GM18508 (cell line): ENCODE measurements around the gene IFNAR2.

Experiments
- ATAC-seq: cut with Tn5 transposase; IDR thresholded peaks from one replicate; pipeline ENCODE4 v1.9.1; 2021; ENCODE audit warnings: moderate number of reproducible peaks; ENCODE audit not compliant: insufficient read depth, unreplicated experiment

Gene IFNAR2

DNA sequence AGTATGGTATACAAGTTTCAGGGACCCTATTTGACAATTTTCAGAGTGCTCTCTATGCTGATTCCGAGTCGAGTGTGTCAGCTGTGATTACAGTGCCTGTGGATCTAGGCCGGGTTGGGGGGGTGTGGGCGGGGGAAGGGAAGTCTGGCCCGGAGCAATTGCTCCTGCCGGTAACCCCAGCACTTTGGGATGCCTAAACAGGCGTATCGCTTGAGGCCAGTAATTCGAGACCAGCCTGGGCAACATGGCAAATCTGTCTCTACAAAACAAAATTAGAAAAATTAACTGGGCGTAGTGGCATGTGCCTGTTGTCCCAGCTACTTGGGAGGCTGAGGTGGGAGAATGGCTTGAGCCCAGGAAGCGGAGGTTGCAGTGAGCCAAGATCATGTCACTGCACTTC, 34.8 kb downstream of the IFNAR2 start:
- no peak for ATAC-seq

DNA sequence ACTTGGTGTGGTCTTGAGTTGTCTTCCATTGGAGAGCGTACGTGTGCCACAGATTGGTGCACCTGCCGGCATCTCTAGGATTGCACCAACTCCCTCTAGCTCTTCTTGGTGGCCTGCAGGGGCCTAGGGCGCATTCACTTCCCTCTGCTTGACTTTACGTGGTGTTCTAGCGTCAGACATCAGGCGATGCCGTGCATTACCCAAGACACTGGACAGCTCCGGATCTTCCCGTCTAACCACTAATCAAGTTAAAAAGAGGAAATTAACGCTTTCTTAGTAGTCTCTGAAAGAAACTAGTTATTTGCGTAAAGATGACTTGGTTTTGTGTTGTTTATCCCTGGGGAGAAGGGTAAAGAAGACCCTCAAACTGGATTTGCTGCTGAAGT, 35.9 kb downstream of the IFNAR2 start:
- no peak for ATAC-seq

DNA sequence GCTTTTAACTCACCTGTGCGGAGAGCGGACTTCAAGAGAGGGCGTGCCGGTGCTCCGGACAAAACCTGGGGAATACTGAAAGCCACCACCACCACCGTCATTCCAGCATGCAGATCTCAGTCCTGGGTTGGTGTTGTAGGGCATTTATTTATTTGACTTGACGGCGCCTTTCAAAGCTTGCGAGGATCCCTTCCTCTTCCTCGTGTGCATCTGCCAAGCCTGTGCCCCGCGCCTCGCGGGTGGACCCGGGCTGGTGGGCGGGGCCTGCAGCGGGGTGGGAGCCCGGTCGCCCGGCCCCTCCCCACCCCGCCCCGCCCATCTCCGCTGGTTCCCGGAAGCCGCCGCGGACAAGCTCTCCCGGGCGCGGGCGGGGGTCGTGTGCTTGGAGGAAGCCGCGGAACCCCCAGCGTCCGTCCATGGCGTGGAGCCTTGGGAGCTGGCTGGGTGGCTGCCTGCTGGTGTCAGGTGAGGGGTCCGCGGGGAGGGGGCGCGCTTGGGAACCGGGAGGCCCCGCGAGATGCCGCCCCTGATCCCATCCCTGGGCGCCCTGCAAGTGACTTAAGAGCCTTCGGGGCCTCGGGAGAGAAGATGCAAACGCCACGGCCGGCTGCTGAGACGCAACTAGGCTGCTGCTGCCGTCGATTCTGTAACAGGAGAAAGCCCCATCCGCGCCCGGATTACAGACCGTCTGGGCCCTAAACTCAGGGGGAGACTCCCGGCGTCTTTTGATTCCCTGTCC, 36.5 kb downstream of the IFNAR2 start, which contains the start of gene IL10RB:
TSS of gene IL10RB (plus strand) at position 318 of the 739 bp plus-strand sequence. CDS start at position 417, 99 bp downstream.
- no peak for ATAC-seq

DNA sequence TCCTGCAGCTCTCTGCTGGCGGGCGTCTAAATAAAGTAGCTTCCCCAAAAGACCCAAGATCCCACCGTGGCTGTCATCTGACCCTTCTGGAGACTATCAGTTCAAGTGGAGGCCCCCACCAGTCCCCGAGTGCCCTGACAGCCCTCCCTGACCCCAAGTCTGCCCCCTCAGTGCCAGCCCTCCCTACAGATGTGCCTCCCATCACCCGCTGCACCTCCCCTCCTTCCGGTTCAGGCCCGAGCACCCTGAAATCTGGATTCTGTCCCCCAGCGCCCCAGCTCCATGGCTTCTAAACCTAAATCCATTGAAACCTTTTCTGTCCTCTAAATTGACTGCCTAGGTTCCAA, 37.0 kb downstream of the IFNAR2 start:
- ATAC-seq = no peak

DNA sequence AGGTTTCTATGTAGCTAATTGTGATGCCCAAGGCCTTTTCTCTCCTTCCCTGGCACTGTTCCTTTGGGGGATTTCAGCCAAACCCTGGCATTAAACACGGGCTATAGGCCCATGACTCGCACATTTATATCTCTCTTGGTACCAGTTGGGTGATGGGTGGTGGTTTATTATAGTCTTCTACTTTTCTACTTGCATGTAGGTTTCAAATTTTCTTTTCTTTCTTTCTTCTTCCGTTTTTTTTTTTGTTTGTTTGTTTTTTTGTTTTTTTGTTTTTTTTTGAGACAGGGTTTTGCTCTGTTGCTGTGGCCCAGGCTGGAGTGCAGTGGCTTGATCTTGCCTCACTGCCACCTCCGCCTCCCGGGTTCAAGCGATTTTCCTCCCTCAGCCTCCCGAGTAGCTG, 37.5 kb downstream of the IFNAR2 start:
- no peak for ATAC-seq

DNA sequence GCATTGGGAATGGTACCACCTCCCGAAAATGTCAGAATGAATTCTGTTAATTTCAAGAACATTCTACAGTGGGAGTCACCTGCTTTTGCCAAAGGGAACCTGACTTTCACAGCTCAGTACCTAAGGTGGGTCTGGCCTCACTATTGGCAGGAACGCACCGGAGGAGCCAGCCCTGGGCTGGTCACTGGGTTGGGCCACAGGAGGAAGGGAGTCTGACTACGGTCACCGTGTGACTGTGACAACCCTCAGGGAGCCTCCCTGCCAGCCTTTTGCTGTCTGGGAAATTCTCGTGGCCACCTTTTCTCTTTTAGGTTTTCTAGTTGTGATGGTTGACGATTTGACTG, 38.6 kb downstream of the IFNAR2 start:
- ATAC-seq = peak; percentile 3

DNA sequence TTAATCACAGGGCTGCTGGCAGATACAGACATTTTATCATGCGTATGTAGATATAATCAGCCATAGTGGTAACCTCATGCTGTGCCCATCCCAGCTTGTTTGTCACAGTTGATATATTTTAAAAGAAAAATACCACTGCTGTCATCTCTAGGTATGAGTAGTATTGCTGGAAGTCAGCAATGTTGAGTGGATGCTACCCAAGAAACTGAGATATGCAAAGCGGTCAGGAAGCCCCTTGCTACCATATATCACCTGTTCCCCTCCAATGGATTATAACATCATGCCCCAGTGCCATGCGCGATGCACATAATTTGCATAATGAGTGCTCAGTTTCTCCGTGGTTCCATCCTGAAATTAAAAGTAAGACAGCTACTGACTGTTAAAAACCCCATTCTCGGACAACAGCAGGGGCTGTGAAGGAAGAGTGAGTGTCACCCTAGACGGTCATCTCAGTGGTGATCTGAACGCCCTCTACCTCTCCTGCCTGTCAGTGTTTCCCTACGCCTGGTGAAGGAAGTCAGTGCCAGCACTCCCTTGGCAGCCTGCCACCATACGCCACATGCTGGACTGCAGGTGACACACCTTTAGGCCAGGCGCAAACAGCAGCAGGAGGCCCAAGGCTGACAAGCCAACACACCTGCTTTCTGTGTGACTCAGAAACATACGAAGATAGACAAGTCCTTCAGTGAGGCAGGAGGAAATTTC, 39.2 kb downstream of the IFNAR2 start:
- ATAC-seq = peak; percentile 54

DNA sequence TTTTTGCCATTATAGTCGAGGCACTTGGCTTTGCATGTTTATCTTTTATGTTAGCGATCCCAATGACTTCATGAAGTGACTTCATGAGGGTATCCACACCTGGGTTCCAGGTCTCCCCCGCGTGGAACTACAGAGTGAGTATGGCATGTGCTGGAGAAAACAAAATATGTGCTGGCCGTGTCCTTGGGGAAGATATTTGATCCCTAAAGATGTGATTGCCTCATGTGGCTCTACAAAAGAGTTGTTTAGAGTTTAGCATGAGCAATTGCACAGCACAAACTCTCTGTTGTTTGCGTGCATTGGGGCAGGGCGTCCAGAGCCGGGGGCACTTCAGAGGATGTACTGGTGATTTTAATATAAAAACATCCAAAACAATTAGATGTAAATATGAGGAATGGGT, 41.2 kb downstream of the IFNAR2 start:
- ATAC-seq = no peak

DNA sequence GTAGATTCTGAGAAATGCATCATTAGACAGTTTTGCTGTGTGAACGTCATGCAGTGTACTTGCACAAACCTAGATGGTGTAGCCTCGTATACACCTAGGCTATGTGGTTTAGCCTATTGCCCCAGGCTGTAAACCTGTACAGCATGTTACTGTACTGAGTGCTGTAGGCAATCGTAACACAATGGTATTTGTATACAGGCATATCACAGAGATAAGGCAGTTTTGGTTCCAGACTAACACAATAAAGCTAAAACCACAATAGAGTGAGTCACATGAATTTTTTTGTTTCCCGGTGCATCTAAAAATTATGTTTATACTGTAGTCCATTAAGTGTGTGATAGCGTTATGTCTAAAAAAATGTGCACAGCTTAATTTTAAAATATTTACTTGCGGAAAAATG, 43.3 kb downstream of the IFNAR2 start:
- no peak for ATAC-seq

DNA sequence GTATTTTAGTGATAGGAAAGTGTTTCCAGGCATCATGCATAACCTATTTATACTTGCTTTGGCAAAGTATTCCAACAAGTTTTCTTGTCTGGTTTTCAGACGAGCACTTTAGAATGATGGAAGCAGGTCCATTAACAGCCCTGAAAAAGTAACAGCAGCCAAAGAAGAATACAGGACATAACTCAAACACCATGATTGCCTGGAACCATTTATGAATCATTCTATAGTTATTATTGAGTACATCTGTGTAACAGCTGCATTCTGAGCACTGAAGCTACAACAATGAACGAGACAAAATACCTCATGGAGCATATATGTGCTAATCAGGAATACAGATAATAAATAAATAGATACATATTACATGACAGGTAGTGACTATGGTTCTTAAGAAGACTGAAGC, 49.0 kb downstream of the IFNAR2 start:
- no peak for ATAC-seq

DNA sequence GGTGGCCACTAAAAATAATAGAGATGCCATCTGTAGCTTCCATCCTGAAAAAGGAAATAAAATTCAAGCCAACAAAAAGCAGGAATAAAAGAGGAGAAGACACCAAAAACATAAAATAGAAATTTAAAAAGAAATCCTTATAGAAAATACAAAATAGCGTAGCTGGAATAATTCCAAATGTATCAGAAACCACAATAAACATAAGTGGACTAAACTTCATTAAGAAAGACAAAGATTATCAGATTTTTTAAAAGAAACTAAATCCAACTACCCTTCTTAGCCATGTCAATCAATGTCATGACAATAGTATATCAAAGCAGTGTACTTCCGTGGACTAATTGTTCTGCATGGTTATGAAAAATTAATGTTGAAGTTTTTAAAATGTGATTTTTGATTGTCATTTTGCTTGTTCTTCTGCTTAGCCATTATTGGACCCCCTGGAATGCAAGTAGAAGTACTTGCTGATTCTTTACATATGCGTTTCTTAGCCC, 49.6 kb downstream of the IFNAR2 start:
- no peak for ATAC-seq
